ENCODE measurements around the gene TP53INP2.
"Not testable (repeated sequence)": the region's sequence is repeated elsewhere in the genome, so short reads cannot be mapped to it uniquely, and the experiment has no call there.

The TP53INP2 gene, protein sequence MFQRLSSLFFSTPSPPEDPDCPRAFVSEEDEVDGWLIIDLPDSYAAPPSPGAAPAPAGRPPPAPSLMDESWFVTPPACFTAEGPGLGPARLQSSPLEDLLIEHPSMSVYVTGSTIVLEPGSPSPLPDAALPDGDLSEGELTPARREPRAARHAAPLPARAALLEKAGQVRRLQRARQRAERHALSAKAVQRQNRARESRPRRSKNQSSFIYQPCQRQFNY

DNA sequence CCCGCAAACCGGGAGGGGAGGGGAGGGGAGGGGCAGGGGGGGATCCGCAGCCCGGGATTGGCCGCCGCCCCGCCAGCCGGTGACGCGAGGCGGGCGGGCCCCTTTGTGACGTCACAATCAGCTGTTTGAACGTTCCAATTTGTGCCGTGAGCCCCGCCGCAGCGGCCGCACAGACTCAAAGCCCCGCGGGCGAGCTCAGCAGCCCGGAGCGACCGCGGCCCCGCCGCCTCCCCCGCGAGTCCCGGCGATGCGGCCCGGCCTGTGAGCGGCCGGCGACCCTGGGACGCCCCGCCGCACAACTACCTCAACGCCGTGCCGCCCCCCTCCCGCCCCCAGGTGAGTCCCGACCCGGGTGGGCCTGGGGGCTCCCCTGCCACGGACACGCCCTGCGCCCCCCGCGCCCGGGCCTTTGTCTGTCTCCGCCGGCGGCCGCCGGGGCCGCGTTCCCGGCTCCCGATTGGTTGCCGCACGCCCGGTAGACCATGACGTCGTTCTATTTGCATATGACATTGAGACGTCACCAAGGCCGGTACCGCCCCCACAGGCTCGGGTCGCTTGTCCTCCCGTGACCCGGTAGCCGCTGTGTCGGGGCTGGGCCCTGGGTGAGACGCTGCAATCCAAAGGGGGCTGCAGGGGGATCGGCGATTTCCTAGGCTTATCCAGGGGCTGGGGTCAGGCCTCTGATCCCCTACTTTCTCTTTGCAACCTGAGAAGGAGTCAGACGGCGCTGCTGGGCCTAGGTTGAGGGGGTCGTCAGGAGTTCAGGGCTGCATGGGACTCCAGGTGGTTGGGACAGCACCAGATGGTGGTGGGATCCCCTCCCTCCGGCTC lies at the start of gene TP53INP2:
TSS of gene TP53INP2 (plus strand) at position 168 of the 831 bp plus-strand sequence. CDS start 4,396 bp downstream, outside the sequence.
- peak; percentile 50 to 71 (median 62) for DNase-seq

DNA sequence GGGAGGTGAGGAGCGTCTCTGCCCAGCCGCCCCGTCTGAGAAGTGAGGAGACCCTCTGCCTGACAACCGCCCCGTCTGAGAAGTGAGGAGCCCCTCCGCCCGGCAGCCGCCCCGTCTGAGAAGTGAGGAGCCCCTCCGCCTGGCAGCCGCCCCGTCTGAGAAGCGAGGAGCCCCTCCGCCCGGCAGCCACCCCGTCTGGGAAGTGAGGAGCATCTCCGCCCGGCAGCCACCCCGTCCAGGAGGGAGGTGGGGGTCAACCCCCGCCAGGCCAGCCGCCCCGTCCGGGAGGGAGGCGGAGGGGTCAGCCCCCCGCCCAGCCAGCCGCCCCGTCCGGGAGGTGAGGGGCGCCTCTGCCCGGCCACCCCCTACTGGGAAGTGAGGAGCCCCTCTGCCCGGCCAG lies 45.5 kb upstream of the TP53INP2 start:
- not testable (repeated sequence) for DNase-seq

DNA sequence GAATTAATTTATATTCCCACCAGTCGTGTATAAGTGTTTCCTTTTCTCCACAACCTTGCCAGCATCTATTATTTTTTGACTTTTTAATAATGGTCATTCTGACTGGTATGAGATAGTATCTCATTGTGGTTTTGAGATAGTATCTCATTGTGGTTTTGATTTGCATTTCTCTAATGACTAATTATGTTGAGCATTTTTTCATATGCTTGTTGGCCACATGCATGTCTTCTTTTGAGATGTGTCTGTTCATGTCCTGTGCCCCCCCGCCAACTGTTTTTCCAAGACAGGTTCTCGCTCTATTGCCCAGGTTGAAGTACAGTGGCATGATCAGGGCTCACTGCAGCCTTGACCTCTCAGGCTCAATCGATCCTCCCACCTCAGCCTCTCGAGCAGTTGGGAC lies 42.3 kb upstream of the TP53INP2 start:
- not testable (repeated sequence) for DNase-seq

DNA sequence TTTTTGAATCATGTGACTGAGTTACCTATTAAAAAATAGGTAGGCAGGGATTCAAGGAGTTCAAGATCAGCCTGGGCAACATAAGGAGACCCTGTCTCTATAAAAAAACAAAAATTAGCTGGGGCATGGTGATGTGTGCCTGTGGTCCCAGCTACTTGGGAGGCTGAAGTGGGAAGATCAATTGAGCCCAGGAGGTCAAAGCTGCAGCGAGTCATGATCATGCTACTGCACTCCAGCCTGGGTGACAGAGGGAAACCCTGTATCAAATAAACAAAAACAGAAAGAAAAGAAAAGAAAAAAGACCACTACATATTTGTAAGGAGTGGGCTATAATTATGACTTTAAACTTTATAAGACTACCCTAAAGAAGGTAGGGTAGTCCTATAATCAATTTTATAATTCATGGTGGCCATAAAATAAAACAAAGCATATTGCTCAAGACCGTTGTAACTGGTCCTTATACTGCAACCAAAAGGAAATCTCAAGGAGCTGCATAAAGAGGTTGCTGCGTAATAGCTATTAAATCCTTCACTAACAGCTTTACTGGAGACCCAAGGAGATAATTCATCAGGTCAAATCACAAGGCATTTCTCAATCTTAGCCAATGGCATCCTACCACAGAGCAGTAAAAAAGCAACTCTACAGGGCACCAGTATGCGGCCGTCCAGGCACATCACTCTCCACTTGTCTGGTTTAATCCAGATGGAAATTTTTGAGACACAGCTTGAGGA lies 40.8 kb upstream of the TP53INP2 start:
- no peak for DNase-seq

DNA sequence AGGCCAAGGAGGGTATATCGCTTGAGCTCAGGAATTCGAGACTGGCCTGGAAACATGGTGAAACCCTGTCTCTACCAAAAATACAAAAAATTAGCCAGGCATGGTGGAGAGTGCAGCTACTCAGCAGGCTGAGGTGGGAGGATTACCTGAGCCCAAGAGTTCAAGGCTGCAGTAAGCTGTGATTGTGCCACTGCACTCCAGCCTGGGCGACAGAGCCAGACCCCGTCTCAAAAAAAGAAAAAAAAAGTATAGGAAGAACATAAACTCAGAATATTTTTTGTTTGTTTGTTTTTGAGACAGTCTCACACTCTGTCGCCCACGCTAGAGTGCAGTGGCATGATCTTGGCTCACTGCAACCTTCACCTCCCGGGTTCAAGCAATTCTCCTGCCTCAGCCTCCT lies 39.4 kb upstream of the TP53INP2 start:
- not testable (repeated sequence) for DNase-seq

DNA sequence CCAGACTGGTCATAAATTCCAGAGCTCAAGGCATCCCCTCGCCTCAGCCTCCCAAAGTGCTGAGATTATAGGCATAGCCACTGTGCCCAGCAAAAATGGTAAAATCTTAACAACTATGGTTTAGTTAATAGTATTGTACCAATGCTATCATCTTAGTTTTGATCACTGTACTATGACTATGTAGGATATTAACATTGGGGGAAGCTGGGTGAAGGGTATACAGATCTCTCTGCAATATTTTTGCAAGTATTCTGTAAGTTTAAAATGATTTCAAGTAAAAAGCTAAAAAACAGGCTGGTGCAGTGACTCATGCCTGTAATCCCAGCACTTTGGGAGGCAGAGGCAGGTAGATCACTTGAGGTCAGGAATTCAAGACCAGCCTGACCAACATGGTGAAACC lies 35.0 kb upstream of the TP53INP2 start:
- DNase-seq = no peak

DNA sequence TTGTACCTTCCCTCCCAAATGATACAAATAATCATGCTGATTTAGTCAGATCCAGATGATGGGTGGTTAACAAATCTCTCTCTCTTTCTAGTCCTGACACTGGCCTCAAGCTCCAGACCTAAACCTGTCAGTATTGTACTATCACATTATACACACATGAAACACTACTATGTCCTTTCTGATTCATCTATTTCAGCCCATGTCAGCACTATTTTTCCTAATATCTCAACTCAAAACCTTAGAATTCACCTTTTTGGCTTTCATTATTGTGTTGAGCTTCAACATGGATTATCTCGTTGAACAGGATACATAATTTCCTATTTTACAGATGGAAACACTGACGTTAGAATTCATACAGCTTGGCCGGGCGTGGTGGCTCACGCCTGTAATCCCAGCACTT lies 30.7 kb upstream of the TP53INP2 start:
- no peak for DNase-seq

DNA sequence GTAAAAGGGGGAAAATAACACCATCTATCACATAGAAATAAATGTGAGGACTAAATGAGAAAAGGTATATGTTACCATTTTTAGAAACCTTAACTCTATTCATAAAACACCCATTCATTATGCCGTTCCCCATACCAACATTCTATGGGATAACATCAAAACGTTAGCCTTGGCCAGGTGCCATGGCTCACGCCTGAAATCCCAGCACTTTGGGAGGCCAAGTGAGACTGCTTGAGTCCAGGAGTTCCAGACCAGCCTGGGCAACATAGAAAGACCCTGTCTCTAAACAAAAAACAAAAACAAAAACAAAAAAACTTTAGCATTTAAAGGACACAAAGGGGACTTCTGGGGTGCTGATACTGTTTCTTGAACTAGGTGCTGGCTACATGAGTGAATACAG lies 28.6 kb upstream of the TP53INP2 start:
- DNase-seq = no peak

DNA sequence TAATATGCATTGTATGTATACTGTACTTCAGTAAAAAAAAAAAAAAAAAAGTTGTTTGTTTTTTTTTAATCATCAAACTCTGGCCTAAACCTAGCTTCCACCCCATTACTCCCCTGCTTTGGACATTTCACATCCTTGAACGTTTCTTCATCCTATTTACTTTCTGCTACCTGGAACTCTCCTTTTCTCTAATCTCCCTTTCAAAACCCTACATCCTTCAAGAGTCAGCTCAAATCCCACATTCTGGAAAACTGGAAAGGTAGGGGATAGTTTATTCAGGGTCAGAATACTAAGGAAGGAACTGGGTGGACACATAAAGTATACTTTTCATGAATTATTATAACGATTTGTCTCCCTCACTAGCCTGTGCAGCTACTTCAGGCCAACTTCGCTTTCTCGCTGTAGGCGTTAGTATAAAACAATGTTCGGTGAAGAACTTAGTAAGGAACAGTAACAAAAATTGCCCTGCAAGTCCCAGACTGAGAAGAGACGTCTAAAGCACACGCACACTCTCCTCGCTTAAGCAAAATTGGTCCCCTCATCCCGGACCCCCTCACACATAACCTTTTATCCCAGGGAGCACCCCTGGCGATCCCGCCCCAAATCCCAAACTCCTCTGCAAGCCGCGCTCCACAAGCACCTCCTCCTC lies 28.0 kb upstream of the TP53INP2 start:
- DNase-seq = no peak

DNA sequence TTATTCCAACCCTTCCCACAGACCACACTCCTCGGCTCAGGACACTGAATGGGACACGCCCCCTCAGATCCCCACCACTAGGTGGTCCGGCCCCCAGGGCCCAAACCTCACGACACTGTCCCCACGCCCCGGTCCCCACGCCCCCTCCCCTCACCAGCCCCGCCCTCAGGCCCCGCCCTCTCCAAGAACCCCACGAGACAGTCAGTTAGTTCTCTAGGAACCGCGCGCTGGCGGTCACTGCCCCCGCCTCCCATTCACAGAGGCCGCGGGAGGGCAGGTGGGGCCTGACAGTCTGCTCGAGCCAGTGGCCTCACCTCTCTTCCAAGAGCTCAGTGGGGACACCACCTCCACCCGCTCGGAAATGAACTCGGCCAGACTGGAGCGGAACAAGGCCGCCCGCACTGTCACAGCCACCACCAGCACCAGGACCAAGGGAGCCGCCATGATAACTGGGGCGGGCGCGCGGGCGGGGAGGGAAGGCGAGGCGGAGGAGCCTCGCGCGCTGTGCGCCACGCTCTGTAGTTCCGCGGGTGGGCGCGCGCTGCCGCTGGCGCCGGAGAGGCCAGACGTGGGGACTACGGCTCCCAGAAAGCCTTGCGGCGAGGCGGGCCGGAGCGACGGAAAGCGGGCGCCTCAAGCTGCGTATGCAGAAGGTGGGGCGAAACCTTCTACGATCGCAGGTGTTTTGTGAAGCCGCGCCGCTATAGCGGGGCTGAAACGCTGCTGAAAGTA lies 27.3 kb upstream of the TP53INP2 start, which contains the start of gene PIGU:
TSS of gene PIGU (minus strand) at position 451 of the 732 bp plus-strand sequence. CDS start at position 444, 7 bp downstream.
- DNase-seq = peak; percentile 83 to 96 (median 92)

DNA sequence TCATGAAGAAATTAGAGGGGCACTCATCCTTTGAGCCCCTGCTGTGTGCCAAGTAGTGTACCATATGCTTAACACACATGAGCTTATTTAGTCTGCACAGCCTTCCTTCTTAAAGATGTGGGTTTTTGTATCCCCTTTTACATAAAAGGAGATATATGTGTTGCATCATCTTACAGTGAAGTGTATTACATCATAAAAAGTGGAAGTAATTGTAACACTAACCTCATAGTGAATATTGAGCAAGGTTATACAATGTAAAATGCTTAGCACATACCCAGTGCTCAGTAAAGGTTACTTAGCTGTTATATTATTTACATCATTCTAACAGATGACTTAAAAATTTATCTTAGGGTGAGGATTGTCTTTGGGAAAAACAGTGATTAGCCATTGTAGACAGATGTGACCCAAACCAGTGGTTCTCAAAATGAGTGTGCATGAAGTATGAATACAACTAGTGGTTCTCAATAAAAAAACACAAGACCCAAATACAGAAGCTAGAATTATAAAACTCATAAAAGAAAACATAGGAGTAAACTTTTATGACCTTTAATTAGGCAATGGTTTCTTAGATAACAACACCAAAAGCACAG lies 23.5 kb upstream of the TP53INP2 start:
- no peak for DNase-seq

DNA sequence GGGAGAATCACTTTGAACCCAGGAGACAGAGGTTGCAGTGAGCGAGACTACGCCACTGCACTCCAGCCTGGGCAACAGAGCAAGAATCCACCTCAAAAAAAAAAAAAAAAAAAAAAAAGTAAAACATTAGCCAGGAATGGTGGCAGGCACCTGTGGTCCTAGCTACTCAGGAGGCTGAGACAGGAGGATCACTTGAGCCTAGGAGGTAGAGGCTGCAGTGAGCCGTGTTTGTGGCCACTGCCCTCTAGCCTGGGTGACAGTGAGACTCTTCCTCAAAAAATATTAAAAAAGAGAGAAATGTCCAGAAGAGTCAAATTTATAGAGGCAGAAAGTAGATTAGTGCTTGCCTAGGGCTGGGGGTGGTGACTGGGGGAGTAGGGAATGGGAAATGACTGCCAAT lies 20.5 kb upstream of the TP53INP2 start:
- no peak for DNase-seq

DNA sequence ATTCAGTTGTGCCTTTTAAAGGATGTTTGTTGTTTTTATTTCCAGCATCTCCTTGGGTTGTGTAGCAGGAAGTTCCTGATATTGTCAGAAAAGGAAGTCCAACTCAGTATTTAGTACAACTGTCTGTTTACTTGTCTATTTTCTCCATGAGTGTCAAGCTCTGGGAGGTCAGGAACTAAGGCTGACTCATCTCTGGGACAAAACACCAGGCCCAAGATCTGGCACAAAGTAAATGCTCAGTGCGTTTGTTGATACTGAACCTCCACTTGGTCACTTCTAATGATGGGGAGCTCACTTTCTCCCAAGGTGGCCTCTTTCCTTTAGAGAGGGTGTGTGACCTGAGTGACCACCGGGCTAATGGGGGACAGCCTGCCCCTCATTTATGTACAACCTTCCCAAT lies 14.7 kb upstream of the TP53INP2 start:
- no peak for DNase-seq

DNA sequence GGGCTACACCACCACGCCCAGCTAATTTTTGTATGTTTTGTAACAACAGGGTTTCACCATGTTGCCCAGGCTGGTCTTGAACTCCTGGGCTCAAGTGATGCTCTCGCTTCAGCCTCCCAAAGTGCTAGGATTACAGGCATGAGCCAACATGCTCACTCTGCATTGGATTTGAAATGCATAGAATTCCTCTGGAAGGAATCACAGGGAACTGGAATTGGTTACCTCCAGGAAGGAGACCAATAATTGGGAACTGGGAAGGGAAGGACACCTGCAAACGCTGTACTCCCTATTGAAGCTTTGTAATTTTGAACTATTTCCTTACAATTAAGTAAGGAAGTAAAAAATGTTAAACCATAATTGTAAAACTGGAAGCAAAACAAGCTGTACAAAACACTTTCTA lies 12.3 kb upstream of the TP53INP2 start:
- no peak for DNase-seq

DNA sequence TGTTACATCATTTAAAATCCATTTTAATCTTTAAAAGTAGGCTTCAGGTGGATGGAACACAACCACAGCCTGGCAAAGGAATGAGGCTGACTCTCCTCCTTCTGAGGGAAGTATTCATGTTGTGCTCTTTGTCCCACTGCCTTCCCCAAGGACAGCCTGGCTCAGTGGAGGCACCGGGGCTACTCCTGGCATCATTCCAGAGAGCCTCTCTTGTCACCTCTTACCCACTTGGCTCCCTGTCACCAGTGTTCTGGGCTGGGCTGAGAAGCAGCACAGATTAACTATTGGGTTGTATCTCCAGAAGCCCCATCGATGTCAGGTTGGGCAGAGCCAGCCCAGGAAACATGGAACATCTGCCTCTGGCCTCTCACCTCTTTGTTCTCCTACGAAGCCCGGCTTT lies 10.7 kb upstream of the TP53INP2 start:
- no peak for DNase-seq

DNA sequence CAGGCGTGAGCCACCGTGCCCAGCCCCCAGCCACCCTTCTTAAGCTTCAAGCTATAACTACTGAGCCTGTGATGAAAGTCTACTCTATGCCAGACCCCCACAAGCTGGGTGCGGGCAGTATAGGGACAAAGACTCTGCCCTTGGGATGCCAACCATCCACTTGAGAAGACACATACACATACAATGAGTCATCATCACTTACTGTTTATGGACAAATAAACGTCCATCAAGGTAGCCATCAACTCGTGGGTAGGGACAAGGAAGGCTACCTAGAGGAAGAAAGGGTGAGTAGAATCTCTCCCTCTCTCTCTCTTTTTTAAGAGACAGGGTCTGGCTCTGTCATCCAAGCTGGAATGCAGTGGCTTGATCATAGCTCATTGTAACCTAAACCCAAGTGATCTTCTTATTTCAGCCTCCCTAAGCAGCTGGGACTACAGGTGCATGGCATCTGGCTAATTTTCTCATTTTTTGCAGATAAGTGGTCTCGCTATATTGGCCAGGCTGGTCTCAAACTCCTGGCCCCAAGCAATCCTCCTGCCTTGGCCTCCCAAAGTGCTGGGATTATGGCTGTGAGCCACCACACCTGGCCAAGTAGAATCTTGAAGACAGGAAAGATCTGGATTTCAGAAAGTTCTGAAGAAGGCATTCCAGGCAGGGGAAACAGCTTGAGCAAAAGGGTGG lies 2.6 kb upstream of the TP53INP2 start:
- DNase-seq = no peak

DNA sequence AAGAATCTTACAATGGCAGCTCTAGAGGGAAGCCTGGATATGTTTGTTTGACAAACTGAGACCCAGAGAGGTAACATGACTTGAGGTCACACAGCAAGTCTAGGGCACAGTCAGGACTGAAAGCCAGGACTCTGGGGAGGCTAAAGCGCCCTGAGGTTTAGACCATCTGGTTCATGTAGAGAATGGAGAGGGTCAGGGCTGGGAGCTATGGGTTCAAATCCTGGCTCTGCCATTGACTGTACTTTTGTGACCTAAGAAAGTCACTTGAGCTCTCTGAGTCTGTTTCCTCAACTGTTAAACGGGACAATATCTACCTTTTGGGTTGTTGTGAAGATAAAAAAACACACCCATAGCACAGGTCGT lies 1.1 kb upstream of the TP53INP2 start:
- DNase-seq = no peak

DNA sequence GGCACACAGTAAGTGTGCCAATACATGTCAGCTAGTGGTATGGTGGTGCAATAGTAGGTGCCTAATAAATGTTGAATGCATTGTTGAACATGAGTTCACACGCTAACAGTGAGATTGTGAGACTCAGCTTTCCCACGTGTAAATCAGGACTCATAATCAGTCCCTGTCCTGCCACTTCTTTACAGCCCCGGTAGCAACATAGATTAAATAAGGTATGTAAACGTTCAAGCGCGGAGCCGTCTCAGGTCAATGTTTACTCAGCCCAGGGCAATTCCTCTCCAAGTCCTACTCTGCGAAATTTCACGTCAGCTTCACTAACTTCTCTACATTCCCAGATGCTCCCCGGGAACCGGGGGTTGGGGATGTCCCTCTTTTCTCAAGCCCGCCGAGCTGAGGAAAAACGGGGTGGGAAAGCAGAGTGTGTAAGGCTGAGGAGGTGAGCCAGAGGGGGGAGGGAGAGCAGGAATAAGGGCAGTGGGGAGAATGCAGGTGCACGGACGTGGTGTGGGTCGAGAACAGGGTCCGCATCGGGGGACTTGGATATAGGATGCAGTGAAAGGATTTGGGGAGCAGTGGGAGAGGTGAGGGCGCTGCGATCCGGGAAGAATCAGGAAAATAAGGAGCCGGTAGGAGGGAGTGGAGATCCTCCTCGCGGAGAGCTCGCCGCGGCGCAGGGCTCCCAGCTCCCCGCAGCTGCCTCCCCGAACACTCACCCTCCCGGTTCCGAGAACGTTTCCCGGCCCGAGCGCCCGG lies 544 bp upstream of the TP53INP2 start:
- no peak for DNase-seq

DNA sequence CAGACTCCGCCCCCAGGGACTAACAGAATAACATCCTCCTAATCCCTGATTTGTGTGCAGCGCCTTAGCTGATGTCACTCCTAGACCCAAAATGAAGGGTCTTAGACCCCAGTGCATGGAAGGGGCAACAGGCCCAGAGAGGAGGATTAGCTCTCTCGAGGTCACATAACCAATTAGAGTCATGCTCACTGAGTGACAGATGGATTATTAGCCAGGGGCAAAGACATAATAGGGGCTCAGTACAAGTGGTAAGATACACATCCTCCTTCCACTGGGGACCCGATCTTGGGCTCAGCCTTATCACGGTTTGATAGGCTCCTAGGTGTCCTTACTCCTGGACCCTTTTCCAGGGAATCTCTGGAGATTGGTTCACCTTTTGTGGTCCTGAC lies 858 bp downstream of the TP53INP2 start:
- DNase-seq = no peak

DNA sequence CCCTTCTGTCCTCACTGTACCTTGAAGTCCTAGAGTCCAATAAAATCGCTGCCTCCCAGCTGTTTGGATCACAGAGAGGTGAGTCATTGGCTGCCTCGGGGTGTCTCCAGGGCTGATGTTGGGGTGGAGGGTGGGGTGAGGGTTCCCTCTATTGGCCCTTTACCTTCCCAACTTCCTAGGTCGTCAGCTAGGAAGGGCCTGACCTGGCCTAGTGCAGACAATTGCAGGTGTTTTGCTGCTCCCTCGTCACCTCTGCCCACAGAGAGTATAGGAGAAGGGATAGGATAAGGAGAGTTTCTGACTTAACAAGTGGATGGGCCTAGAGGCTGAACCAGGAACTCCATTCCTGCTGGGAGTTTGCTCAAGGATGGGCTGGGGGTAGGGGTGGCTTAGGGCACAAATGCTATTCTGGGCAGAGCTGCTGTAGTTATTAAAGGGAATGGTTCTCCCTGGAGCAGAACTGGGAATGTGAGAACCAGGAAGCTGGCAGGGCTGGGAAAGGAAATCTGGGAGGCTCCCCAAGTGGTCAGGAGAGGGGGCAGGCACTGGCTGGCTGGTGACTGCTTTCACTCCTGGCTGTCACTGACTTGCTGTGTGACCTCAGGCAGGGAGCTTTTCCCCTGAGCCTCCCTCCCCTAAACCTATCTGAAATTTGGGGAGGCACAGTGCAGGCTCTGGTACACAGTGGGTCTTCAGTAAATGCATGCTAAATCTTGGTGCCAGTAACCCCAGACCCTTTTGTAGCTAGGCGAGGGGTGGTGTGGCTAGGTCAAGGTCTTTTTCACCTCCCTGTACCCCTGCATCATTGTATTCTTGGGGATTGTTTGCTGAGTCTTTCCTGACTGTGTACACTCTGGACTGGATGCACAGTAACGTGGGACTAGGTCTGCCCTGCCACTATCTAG lies 1.5 kb downstream of the TP53INP2 start:
- DNase-seq = no peak

Measured in activated CD4-positive, CD25-positive, alpha-beta regulatory T cell (primary cell).